H1 (cell line): ENCODE data around the gene TBR1. TPM values are rescaled to one million over a fixed set of nuclear protein-coding genes. Genes with fewer than 3 reads are reported as not detected.

Experiments used
- CBX8 ChIP-seq: fragments of 300-800, 300-1000 bp; sonication (generic); IDR thresholded peaks from 2 replicates; pipeline ENCODE4 v1.7.1; 2016; ENCODE audit warnings: low read depth, low read length, borderline replicate concordance
- E2F6 ChIP-seq: IDR thresholded peaks from 2 replicates; pipeline ENCODE4 v1.6.1; 2012; ENCODE audit warnings: inconsistent platforms
- EP300 ChIP-seq, 2 experiments: IDR thresholded peaks; 1 replicate in 1 of 2; 2 replicates in 1 of 2; pipeline ENCODE4 v1.6.1; 2011 to 2012; ENCODE audit warnings: low read depth in 2 of 2, low read length in 2 of 2, mild to moderate bottlenecking in 2 of 2, borderline replicate concordance in 1 of 2, inconsistent platforms in 1 of 2, moderate library complexity in 1 of 2
- EZH2 ChIP-seq: fragments of 200-600 bp; sonication (generic); IDR thresholded peaks from 2 replicates; pipeline ENCODE4 v1.7.1; 2012; ENCODE audit warnings: low read depth, mild to moderate bottlenecking, moderate library complexity, low read length, inconsistent platforms; ENCODE audit not compliant: severe bottlenecking
- HDAC2 ChIP-seq, 2 experiments: fragments of 300-600 bp in 1 of 2; sonication (generic) in 1 of 2; IDR thresholded peaks; 2 replicates each; pipeline ENCODE4 v1.6.1; 2011 to 2012; ENCODE audit warnings: low read depth in 2 of 2, low read length in 2 of 2, mild to moderate bottlenecking in 2 of 2, moderate library complexity in 2 of 2, borderline replicate concordance in 1 of 2, inconsistent platforms in 1 of 2
- KDM5A ChIP-seq: fragments of 200-600 bp; IDR thresholded peaks from 2 replicates; pipeline ENCODE4 v1.7.1; 2012; ENCODE audit warnings: mild to moderate bottlenecking, low read length, inconsistent platforms, mixed read lengths
- NANOG ChIP-seq: IDR thresholded peaks from 2 replicates; pipeline ENCODE4 v1.6.1; 2011; ENCODE audit warnings: low read length, low read depth, mild to moderate bottlenecking, inconsistent platforms; ENCODE audit not compliant: insufficient read depth, poor library complexity, severe bottlenecking
- SUZ12 ChIP-seq: fragments of 200-600 bp; sonication (generic); IDR thresholded peaks from 2 replicates; pipeline ENCODE4 v1.6.1; 2012; ENCODE audit warnings: mild to moderate bottlenecking, inconsistent platforms, low read length, moderate library complexity, mixed read lengths
- polyA plus RNA-seq, 7 experiments: library from polyadenylated mRNA; depleted of rRNA in 3 of 7; stranded (reverse) in 5 of 7; unstranded in 2 of 7; fragments of >200 nt in 5 of 7; fragments of 200-250 nt in 2 of 7; gene quantifications; 1 replicate in 5 of 7; 2 replicates in 1 of 7; 4 replicates in 1 of 7; pipeline versions ENCODE4 v1.2.1 to v1.2.3, GENCODE V29; 2011 to 2013; ENCODE audit warnings: missing spikeins in 2 of 7, mixed read lengths in 2 of 7
- total RNA-seq: library from RNA; stranded (reverse); fragmentation: NEBNext Ultra II Directional; extraction: Animal tissue kit (Norgen Biotek cat#: 25700); gene quantifications from 2 replicates; pipeline ENCODE4 v1.2.1, GENCODE V29; 2021

The TBR1 gene
- total and polyA plus RNA-seq, 2 of the 8 experiments (the other 6 are each of a cell fraction or from before 2014, with no cell fraction given): not detected

DNA sequence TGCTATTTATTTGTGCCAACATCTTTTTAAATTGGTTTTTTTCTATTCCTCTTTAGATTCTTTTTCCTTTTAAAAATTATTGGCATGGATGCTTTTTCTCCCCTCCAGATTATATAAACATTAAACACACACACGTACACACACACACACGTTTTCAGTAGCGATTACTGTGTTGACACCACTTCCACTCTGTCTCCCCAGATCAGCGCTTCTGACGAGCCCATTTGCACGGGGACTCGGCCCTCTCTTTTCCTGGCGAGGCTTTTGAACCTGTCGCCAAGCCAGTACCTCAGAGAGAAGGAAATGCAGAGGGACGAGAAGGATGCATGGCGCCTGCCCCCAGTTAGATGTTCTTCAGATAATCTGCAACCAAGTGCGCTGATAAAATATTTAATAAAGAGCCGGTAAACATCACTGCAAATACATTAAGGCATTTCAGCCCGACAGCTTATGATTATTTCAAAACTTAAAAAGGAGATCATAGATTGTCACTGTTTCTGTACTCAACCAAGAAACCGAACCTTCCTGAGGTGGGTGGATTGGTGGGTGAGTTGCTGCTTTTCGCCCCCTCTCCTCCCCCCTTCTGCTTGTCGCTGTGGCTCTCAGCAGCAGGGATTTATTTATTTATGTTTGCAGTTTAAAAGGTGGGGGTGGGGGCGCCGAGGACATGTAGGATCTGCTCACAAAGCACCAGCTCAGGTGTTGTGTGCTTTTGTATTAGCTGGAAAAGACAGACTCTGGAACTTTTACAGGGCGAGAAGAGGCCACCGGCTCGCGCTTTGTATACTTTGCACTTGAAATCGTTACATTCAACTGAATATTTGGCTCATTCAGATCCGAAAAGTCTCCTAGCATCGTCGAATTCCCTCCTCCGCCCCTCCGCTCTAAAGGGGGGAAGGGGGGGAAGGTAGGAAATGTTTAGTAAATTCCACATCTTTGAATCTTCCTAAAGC is 787 bp upstream of the TBR1 start (continued):
- TF ChIP-seq NANOG (no peak), SUZ12 (peak; percentile 21), CBX8 (0 out of 2 replicates have a peak, but pooled peaks have one; percentile 52), KDM5A (no peak), HDAC2 (IDR thresholded peaks at IDR 0.05; ENCODE audit: borderline replicate concordance in 1 of 2, low read depth in 2 of 2, low read length in 2 of 2) (no peak), E2F6 (0 out of 2 replicates have a peak, but pooled peaks have one; percentile 1), EZH2 (peak; percentile 32), EP300 (IDR thresholded peaks at IDR 0.05; ENCODE audit: borderline replicate concordance in 1 of 2, low read depth in 2 of 2, low read length in 2 of 2) (no peak)
- TF ChIP-seq, all 59 proteins: peak for 5
